COLO668 (cell line): ENCODE measurements around the gene RHOB.

Experiments
- DNase-seq: peaks from one replicate; lab custom pipeline; 2025; ENCODE audit not compliant: unreplicated experiment; lab: John Stamatoyannopoulos, UW

The RHOB gene

GRCh38 chr2:20436716-20437470 lies 10.0 kb upstream of the RHOB start:
- no peak for DNase-seq

DNA sequence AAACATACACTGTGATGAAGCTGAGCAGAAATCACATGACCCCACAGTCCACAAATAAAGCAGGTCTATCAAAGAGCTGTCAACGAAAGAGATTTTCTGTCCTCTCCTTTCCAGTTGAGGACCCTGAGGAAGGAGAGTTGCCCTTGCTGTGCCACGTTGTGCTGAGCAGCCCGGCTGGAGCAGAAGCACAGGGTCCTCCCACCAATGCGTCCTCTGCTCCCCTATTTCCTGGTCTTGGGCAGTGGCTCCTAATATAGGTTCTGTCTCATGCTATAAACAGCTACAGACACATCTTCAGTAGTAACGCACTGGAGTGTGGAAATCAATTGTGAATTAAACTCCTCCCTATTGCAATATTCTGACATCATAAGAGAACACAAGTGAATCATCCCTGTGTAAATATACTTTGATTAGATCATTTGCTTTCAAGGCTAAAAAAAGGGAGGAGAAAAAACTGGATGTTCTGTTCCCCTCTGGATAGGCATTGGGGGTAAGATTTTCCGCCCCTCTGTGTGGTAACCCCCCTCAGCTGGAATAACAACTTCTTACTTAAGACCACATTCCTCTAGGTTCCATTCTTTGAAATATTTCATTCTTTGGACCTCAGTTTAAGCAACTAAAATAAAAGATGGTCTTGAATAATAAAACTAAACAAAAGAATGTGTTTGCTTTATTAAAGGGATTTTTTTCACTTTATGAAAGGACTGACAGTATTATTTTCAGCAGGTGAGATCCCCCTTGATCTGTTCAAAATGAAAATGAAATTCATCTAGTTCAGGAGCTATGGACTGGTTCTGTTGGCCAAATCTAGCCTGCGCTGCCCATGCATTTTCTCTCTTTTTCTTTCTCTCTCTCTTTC lies 8.3 kb upstream of the RHOB start:
- DNase-seq: peak; percentile 59

DNA sequence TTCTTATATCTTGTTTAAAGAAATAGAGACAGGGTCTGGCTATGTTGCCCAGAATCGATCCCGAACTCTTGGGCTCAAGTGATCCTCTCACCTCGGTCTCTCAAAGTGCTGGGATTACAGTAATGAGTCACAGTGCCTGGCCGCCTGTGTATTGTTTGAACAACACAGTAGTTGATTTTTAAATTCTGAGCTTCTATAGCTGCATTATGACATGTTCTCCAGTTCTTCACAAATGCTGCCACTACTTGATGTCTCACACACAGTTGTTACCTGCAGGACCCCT lies 7.7 kb upstream of the RHOB start:
- DNase-seq: peak; percentile 35

- no peak for DNase-seq
Observed at GRCh38 chr2:20439503-20439902, 7.4 kb upstream of the RHOB start.

GRCh38 chr2:20440001-20440560 lies 6.8 kb upstream of the RHOB start:
- DNase-seq: no peak

GRCh38 chr2:20443276-20443920 lies 3.5 kb upstream of the RHOB start:
- DNase-seq: peak; percentile 30

- DNase-seq: no peak
Observed at GRCh38 chr2:20444101-20444992, 2.5 kb upstream of the RHOB start.

GRCh38 chr2:20444993-20445910 lies 1.6 kb upstream of the RHOB start:
- DNase-seq: no peak

GRCh38 chr2:20446255-20446916 lies 488 bp upstream of the RHOB start:
- DNase-seq: no peak

DNA sequence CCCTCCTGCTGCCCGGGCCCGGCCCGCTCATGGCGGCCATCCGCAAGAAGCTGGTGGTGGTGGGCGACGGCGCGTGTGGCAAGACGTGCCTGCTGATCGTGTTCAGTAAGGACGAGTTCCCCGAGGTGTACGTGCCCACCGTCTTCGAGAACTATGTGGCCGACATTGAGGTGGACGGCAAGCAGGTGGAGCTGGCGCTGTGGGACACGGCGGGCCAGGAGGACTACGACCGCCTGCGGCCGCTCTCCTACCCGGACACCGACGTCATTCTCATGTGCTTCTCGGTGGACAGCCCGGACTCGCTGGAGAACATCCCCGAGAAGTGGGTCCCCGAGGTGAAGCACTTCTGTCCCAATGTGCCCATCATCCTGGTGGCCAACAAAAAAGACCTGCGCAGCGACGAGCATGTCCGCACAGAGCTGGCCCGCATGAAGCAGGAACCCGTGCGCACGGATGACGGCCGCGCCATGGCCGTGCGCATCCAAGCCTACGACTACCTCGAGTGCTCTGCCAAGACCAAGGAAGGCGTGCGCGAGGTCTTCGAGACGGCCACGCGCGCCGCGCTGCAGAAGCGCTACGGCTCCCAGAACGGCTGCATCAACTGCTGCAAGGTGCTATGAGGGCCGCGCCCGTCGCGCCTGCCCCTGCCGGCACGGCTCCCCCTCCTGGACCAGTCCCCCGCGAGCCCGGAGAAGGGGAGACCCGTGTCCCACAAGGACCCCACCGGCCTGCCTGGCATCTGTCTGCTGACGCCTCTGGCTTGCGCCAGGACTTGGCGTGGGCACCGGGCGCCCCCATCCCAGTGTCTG lies 767 bp downstream of the RHOB start:
- peak; percentile 67 for DNase-seq

DNA sequence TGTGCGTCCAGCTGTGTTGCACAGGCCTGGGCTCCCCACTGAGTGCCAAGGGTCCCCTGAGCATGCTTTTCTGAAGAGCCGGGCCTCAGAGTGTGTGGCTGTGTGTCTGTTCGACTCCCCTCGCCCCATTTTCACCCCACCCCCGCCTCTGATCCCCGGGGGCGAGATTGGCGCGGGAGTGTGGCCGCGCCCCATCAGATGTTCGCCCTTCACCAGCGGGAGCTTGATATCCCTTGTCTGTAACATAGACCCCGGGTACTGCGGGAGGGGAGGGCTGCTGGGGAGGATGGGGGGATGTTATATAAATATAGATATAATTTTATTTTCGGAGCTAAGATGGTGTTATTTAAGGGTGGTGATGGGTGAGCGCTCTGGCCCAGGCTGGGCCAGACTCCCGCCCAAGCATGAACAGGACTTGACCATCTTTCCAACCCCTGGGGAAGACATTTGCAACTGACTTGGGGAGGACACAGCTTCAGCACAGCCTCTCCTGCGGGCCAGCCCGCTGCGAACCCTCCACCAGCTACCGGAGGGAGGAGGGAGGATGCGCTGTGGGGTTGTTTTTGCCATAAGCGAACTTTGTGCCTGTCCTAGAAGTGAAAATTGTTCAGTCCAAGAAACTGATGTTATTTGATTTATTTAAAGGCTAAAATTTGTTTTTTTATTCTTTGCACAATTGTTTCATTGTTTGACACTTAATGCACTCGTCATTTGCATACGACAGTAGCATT lies 1.5 kb downstream of the RHOB start:
- peak; percentile 46 for DNase-seq

GRCh38 chr2:20448977-20449306 lies 2.1 kb downstream of the RHOB start:
- no peak for DNase-seq

- DNase-seq: no peak
Observed at GRCh38 chr2:20449501-20450200, 2.8 kb downstream of the RHOB start.

DNA sequence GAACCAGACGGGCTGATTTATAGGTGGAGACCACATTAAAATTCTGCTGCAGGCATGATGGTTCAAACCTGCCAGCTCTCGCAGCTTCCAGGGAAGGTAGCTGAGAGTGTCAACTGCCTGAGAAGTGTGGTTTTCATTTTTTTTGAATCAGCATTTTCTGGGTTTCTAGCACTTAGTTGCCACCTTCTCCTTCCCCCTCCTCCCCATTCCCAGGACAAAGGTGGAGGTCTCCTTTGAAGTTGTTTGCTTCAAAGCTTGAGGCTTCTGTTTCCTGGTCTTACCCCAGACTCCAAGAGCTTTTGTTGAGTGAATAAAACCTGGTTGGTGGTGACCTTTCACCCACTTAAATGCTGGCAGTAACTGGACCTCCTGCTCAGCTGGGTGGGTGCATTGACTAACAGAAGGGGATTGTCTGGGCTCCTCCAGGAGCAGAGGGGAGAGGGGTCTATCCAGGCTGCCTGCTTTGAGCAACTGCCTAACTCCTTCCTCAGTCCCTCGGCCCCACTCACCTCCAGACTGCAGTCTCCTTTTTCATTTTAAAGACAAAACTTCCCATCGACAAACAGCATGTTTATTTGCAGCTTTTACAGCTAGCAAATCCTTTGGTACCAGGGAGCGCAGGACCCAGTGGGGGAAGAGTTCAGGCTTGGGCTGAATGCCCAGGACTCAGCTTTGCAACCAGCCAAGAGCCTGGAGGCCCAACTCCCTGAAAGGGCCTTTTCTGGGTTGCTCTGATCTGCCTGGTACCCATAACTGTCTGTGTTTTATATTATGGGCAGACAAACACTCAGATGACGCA lies 3.5 kb downstream of the RHOB start:
- no peak for DNase-seq

- no peak for DNase-seq
Observed at GRCh38 chr2:20451000-20451290, 4.1 kb downstream of the RHOB start.

GRCh38 chr2:20451341-20451740 lies 4.5 kb downstream of the RHOB start:
- no peak for DNase-seq
